ENCODE measurements around the gene NFASC. TPM values are rescaled to one million over a fixed set of nuclear protein-coding genes. Genes with fewer than 3 reads are reported as not detected.

The NFASC gene
- total and polyA plus RNA-seq, 8 donors: 1.1 to 54.2 (median 13.3) TPM

- Histone ChIP-seq H3K27me3 (peaks cover 0 to 4% (median 3%) of the 10 kb centered on the region in 3 donors), H3K36me3 (peaks cover 0 to 41% (median 14%) of the 10 kb centered on the region in 4 donors), H3K4me3 (no peak overlapping the region), H3K27ac (peak overlapping the region in 1 of 5 donors; percentile 4), H3K9me3 (no peaks in the 10 kb centered on the region), H3K4me1 (no peaks in the 10 kb centered on the region)
- intact Hi-C loops (cut with DNase I; ENCODE audit: low total_unique reads): no loop called here
- no peak for TF ChIP-seq CTCF (IDR thresholded peaks at IDR 0.05)
- WGBS, 5 donors: 71 to 90% (median 80%) methylated on average over 2 to 3 of the region's 3 CpGs
- DNase-seq: no peak
Observed at GRCh38 chr1:204990059-204990664, 119.5 kb downstream of the NFASC start.

- DNase-seq: no peak
- Histone ChIP-seq H3K9me3 (no peaks in the 10 kb centered on the region), H3K27ac (no peak overlapping the region), H3K27me3 (peaks cover 0 to 4% (median 3%) of the 10 kb centered on the region in 3 donors), H3K4me1 (no peaks in the 10 kb centered on the region), H3K4me3 (no peak overlapping the region), H3K36me3 (peaks cover 0 to 34% (median 11%) of the 10 kb centered on the region in 4 donors)
- intact Hi-C loops (cut with DNase I; ENCODE audit: low total_unique reads): no loop called here
- no peak for TF ChIP-seq EP300 (IDR thresholded peaks at IDR 0.05)
- no peak for TF ChIP-seq POLR2A (IDR thresholded peaks at IDR 0.05)
- TF ChIP-seq CTCF (IDR thresholded peaks at IDR 0.05): no peak
- no peak for TF ChIP-seq POLR2AphosphoS5 (IDR thresholded peaks at IDR 0.05)
- WGBS, 5 donors: 58 to 72% (median 63%) methylated on average over 11 of the region's 11 CpGs
Observed at GRCh38 chr1:204990721-204991341, 120.2 kb downstream of the NFASC start.

GRCh38 chr1:204991342-204991844, 120.7 kb downstream of the NFASC start:
- WGBS, 5 donors: 53 to 63% (median 58%) methylated on average over 8 to 11 of the region's 11 CpGs

More at GRCh38 chr1:204991342-204991844, 120.7 kb downstream of the NFASC start:
- DNase-seq: no peak
- Histone ChIP-seq H3K4me3 (no peak overlapping the region), H3K27ac (peak overlapping the region in 2 of 5 donors; percentile 34 to 45), H3K9me3 (no peaks in the 10 kb centered on the region), H3K36me3 (peaks cover 0 to 29% (median 6%) of the 10 kb centered on the region in 4 donors), H3K27me3 (peaks cover 0 to 4% (median 3%) of the 10 kb centered on the region in 3 donors), H3K4me1 (no peaks in the 10 kb centered on the region)
- TF ChIP-seq POLR2AphosphoS5 (IDR thresholded peaks at IDR 0.05) (no peak), EP300 (IDR thresholded peaks at IDR 0.05) (no peak), POLR2A (IDR thresholded peaks at IDR 0.05) (no peak), CTCF (IDR thresholded peaks at IDR 0.05) (no peak)
- intact Hi-C loops (cut with DNase I; ENCODE audit: low total_unique reads): no loop called here
